Naive B cell (primary cell): ENCODE measurements around the gene MUC20. TPM values are rescaled to one million over a fixed set of nuclear protein-coding genes. Genes with fewer than 3 reads are reported as not detected.
"Not testable (repeated sequence)": the region's sequence is repeated elsewhere in the genome, so short reads cannot be mapped to it uniquely, and the experiment has no call there.

Source experiments
- ATAC-seq, 2 donors: fragments of 150-1000 bp; cut with Tn5 transposase; 2 replicates each; pipeline ENCODE4 v1.10.0; 2021; ENCODE audit warnings: low read depth in 2 of 2, mild to moderate bottlenecking in 2 of 2, moderate library complexity in 2 of 2
- DNase-seq: peaks from one replicate; pipeline ENCODE4 v3.0.0; 2022
- H3K27ac Mint-ChIP-seq, 6 donors: one replicate each; pipeline ENCODE4 v1.8.0; 2020 to 2022; ENCODE audit warnings: mild to moderate bottlenecking in 6 of 6, mixed read lengths in 6 of 6, moderate library complexity in 5 of 6, inconsistent platforms in 2 of 6
- H3K27me3 Mint-ChIP-seq, 3 donors: one replicate each; pipeline ENCODE4 v1.8.0; 2021 to 2022; ENCODE audit warnings: mixed read lengths in 3 of 3, mild to moderate bottlenecking in 1 of 3
- H3K36me3 Mint-ChIP-seq, 2 donors: one replicate each; pipeline ENCODE4 v1.8.0; 2020 to 2022; ENCODE audit warnings: mixed read lengths in 2 of 2, inconsistent platforms in 1 of 2, mild to moderate bottlenecking in 1 of 2
- H3K4me1 Mint-ChIP-seq, 3 donors: one replicate each; pipeline ENCODE4 v1.8.0; 2020 to 2022; ENCODE audit warnings: mixed read lengths in 3 of 3, inconsistent platforms in 1 of 3, mild to moderate bottlenecking in 1 of 3, moderate library complexity in 1 of 3
- H3K4me3 Mint-ChIP-seq, 8 donors: one replicate each; pipeline ENCODE4 v1.8.0; 2020 to 2022; ENCODE audit warnings: mild to moderate bottlenecking in 8 of 8, mixed read lengths in 8 of 8, moderate library complexity in 8 of 8, inconsistent platforms in 2 of 8
- H3K9me3 Mint-ChIP-seq, 7 donors: one replicate each; pipeline ENCODE4 v1.8.0; 2020 to 2022; ENCODE audit warnings: mixed read lengths in 7 of 7, mild to moderate bottlenecking in 5 of 7, inconsistent platforms in 2 of 7, moderate library complexity in 1 of 7
- polyA plus RNA-seq, 6 donors: library from polyadenylated mRNA; unstranded; fragments of 300-500 nt; fragmentation: Illumina TruSeq; gene quantifications; one replicate each; pipeline ENCODE4 v1.2.3, GENCODE V29; 2021; ENCODE audit warnings: low read depth in 6 of 6

MUC20 gene
- polyA plus RNA-seq, 6 donors from 2014 or later = 0.15 to 1.2 (median 0.83) TPM; not detected in 3

DNA sequence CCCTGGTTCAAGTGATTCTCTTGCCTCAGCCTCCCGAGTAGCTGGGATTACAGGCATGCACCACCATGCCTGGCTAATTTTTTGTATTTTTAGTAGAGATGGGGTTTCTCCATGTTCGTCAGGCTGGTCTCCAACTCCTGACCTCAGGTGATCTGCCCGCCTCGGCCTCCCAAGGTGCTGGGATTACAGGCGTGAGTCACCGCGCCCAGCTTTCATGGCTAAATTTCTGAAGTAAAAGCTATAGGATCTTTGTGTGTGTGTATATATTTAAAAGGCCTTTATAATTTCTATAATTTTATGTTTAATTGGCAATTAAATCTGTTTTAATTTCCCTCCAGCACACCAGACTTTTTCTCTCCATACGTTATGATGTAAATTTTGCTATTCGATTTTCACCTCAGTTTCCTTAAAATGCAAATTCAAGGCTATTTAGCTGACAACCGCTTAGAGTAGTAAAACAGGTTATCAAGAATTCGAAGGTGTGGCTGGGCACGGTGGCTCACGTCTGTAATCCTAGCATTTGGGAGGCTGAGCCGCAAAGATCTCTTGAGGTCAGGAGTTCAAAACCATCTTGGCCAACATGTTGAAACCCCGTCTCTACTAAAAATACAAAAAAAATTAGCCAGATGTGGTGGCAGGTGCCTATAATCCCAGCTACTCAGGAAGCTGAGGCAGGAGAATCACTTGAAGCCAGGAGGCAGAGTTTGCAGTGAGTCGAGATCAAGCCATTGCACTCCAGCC lies 1.1 kb upstream of the MUC20 start:
- not testable (repeated sequence) for DNase-seq, H3K36me3 Mint-ChIP-seq, H3K9me3 Mint-ChIP-seq, H3K27ac Mint-ChIP-seq, ATAC-seq, H3K4me1 Mint-ChIP-seq, H3K27me3 Mint-ChIP-seq, H3K4me3 Mint-ChIP-seq

DNA sequence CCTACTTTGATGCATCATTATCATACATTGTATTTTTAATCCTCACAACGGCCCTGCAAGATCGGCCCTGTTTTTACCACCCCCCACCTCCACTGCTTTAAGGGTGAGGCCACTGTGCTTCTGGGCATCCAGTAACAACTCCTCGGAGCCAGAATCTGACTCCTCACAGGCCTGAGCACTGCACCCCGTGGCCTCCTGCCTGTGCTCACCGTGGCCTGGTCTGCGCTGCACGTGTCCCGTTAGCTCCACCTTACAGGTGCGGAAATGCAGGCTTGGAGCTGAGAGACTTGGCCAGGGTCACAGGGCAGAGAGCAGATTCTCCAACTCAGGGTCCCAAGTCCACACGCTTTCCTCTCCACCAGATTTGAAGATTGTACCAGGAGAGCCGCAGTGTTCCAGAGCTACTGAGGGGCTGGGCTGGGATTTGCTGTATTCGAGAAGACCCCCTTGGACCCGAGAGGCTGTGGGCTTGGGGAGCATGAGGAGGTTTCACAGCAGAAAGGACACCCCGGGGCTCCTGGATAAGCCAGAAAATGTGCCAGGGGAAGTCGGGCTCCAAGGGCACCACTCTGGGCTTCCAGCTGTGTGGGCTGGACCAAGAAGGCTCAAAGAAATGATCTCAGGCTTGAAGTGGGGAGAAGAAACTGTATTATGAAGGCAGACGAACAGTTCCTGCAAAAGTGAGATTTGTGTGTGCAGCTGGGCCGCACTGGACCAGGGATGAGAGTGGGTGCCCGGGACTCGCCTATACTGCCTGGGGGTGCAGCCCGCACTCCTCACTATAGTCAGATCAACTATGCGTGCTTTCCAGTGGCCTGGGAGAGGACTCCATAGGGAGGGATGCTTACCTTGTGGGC lies 1.6 kb downstream of the MUC20 start:
- H3K4me1 Mint-ChIP-seq, H3K4me3 Mint-ChIP-seq, DNase-seq, ATAC-seq, H3K36me3 Mint-ChIP-seq, H3K27me3 Mint-ChIP-seq, H3K27ac Mint-ChIP-seq, H3K9me3 Mint-ChIP-seq: not testable (repeated sequence)

DNA sequence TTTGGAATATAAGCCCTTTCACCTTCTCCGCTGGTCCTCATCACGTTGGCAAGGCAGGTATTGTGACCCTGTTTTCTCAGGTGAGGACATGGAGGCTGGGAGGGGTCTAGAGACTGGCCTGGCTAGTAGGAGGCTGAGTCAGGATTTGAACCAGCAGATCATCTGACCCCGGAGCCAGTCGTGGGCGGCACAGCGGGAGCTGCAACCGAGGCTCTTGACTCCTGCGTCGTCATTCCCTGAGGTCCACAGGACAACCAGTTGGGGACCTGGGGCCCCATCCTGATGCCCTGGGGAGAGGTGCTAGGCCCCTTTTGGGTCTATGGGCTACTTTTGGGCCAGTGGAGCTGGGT lies 2.2 kb downstream of the MUC20 start:
- not testable (repeated sequence) for ATAC-seq, H3K27me3 Mint-ChIP-seq, H3K4me3 Mint-ChIP-seq, H3K36me3 Mint-ChIP-seq, H3K27ac Mint-ChIP-seq, H3K9me3 Mint-ChIP-seq, DNase-seq, H3K4me1 Mint-ChIP-seq

DNA sequence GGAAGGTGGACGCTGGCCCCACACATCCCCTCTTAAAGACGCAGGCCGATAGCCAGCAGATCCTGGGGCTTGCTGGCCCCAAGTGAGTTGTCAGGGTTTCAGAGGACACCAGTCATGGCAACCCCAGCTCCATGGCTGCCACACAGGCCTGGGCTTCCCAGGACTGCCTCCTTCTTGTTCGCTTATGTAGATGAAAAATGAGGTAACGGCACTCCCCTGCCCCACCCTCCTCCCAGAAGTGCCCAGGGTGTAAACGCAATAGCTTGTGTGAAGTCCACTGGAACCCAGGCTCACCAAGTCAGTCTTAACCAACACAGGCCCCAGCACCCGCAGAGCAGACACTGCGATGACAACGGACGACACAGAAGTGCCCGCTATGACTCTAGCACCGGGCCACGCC lies 3.6 kb downstream of the MUC20 start:
- H3K36me3 Mint-ChIP-seq, H3K4me1 Mint-ChIP-seq, DNase-seq, ATAC-seq, H3K4me3 Mint-ChIP-seq, H3K27ac Mint-ChIP-seq, H3K9me3 Mint-ChIP-seq, H3K27me3 Mint-ChIP-seq: not testable (repeated sequence)

DNA sequence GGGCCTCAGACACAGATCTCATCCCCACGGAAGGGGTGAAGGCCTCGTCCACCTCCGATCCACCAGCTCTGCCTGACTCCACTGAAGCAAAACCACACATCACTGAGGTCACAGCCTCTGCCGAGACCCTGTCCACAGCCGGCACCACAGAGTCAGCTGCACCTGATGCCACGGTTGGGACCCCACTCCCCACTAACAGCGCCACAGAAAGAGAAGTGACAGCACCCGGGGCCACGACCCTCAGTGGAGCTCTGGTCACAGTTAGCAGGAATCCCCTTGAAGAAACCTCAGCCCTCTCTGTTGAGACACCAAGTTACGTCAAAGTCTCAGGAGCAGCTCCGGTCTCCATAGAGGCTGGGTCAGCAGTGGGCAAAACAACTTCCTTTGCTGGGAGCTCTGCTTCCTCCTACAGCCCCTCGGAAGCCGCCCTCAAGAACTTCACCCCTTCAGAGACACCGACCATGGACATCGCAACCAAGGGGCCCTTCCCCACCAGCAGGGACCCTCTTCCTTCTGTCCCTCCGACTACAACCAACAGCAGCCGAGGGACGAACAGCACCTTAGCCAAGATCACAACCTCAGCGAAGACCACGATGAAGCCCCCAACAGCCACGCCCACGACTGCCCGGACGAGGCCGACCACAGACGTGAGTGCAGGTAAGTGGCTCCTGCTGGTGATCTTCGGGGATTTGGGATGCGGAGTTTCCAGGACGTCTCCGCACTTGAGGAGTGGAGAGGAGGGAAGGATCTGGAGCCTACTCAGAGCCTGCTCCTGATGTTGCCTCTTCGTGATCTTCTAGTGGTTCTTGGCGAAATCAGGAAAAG lies 5.3 kb downstream of the MUC20 start:
- peak overlapping the region in 1 of 8 donors; percentile 22 for H3K4me3 Mint-ChIP-seq
- not testable (repeated sequence) for H3K4me1 Mint-ChIP-seq, DNase-seq, H3K27me3 Mint-ChIP-seq, H3K9me3 Mint-ChIP-seq, ATAC-seq
- peak overlapping the region in 1 of 6 donors; percentile 58 for H3K27ac Mint-ChIP-seq
- H3K36me3 Mint-ChIP-seq = peaks cover 3 to 18% of the 10 kb centered on the region in 2 donors

DNA sequence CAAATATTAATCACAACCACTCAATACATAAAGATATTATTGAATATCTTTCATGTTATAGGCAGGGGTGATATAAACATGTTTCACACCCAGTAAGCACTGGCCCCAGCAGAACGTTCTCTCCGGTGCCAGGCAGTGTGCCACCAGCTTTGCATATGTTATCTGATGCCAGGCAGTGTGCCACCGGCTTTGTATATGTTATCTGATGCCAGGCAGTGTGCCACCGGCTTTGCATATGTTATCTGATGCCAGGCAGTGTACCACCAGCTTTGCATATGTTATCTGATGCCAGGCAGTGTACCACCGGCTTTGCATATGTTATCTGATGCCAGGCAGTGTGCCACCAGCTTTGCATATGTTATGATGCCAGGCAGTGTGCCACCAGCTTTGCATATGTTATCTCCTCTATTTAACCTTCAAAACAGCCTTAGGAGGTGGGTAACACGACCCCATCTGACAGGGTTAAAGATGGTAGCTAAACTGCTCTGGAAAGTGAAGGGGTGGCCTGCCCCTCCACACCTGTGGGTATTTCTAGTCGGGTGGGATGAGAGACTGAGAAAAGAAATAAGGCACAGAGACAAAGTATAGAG lies 6.9 kb downstream of the MUC20 start:
- Mint-ChIP-seq H3K27ac (no peak overlapping the region), H3K4me3 (no peak overlapping the region), H3K4me1 (no peaks in the 10 kb centered on the region), H3K36me3 (peaks cover 3 to 25% of the 10 kb centered on the region in 2 donors), H3K9me3 (no peaks in the 10 kb centered on the region), H3K27me3 (no peaks in the 10 kb centered on the region)
- ATAC-seq (peak in 1 of 2 donors; percentile 28), DNase-seq (no peak)

DNA sequence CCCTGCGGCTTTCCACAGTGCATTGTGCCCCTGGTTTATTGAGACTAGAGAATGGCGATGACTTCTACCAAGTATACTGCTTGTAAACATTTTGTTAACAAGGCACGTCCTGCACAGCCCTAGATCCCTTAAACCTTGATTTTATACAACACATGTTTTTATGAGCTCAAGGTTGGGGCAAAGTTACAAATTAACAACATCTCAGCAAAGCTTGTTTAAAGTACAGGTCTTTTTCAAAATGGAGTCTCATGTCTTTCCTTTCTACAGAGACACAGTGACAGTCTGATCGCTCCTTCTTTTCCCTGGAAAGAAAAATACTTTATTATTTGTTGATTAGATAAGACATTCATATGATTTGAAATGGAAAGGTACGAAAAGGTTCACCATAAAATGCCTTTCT lies 8.0 kb downstream of the MUC20 start:
- H3K27me3 Mint-ChIP-seq, H3K4me3 Mint-ChIP-seq, H3K4me1 Mint-ChIP-seq, ATAC-seq, H3K9me3 Mint-ChIP-seq, DNase-seq, H3K27ac Mint-ChIP-seq: not testable (repeated sequence)
- peaks cover 3 to 25% of the 10 kb centered on the region in 2 donors for H3K36me3 Mint-ChIP-seq

DNA sequence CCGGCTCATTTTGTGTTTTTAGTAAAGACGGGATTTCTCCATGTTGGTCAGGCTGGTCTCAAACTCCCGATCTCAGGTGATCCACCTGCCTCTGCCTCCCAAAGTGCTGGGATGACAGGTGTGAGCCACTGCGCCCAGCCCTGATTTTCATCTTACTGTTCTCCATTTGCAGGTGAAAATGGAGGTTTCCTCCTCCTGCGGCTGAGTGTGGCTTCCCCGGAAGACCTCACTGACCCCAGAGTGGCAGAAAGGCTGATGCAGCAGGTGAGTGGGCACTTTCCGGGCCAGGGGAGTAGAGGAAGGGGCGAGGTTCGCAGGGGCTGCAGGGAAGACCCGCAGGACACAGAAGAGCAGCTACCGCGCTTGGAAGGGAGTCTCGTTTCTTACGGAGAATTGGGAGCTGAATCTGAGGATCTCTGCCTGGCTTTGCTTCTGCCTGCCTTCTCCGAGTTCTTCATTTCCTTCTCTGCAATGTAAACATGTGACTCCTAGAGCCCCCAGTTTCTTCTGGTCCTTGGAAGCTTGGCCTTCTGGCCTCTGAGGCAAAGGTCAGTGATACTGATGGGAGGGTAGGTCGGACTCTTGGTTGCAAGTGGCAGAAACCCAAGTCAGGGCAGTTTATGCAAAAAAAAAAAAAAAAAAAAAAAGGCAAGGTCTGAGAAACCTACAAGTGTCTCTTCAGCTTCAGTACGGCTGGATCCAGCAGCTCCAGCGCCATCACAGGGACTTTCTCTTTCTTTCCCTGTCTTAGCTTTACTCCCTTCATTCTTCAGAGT lies 8.9 kb downstream of the MUC20 start:
- H3K27me3 Mint-ChIP-seq = no peaks in the 10 kb centered on the region
- DNase-seq (no peak), ATAC-seq (no peak)
- no peaks in the 10 kb centered on the region for H3K4me1 Mint-ChIP-seq
- peaks cover 3 to 26% of the 10 kb centered on the region in 2 donors for H3K36me3 Mint-ChIP-seq
- H3K27ac Mint-ChIP-seq = no peak overlapping the region
- H3K9me3 Mint-ChIP-seq = no peaks in the 10 kb centered on the region
- no peak overlapping the region for H3K4me3 Mint-ChIP-seq

DNA sequence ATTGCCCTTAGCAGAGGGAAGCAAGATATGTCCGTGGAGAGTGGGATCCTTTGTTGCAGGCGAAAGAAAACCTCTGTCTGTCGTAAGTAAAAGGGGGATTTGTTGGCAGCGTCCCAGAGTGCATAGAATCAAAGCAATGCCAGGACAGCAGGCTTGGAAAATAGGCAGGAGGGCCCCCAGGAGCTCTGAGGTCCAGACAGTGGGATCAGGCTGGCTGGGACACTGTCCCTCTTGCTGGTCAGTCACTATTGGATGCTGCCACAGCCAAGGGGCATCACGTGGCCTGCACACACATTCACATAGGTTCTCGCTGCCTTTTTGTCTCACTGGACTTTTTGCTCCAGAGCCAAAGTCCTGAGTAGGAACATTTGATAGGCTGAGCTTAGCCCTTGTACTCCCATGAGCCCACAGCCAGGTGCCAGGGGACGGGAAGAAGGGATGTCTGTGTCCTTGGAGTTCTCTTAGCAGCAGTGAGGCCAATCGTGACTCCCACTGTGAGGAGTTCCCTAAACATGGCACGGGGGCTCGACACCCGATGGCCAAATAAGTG lies 10.7 kb downstream of the MUC20 start:
- no peak for DNase-seq
- Mint-ChIP-seq H3K9me3 (no peaks in the 10 kb centered on the region), H3K27me3 (no peaks in the 10 kb centered on the region), H3K4me3 (no peak overlapping the region), H3K27ac (peak overlapping the region in 1 of 6 donors; percentile 67), H3K36me3 (peaks cover 15 to 38% of the 10 kb centered on the region in 2 donors), H3K4me1 (no peaks in the 10 kb centered on the region)
- no peak for ATAC-seq

DNA sequence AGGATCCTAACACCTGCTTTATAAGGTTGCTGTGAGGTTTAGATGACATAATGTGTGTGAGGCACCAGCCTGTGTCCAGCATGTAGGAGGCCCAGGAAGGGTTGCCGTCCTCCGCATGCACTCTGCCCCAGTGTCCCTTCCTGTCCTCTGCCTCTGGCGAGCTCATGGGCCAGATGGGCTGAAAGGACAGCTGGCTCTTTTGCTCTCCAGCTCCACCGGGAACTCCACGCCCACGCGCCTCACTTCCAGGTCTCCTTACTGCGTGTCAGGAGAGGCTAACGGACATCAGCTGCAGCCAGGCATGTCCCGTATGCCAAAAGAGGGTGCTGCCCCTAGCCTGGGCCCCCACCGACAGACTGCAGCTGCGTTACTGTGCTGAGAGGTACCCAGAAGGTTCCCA lies 12.2 kb downstream of the MUC20 start:
- no peaks in the 10 kb centered on the region for H3K27me3 Mint-ChIP-seq
- H3K9me3 Mint-ChIP-seq = no peaks in the 10 kb centered on the region
- H3K4me1 Mint-ChIP-seq = no peaks in the 10 kb centered on the region
- DNase-seq (no peak), ATAC-seq (no peak)
- peaks cover 15 to 38% of the 10 kb centered on the region in 2 donors for H3K36me3 Mint-ChIP-seq
- no peak overlapping the region for H3K27ac Mint-ChIP-seq
- H3K4me3 Mint-ChIP-seq = no peak overlapping the region

DNA sequence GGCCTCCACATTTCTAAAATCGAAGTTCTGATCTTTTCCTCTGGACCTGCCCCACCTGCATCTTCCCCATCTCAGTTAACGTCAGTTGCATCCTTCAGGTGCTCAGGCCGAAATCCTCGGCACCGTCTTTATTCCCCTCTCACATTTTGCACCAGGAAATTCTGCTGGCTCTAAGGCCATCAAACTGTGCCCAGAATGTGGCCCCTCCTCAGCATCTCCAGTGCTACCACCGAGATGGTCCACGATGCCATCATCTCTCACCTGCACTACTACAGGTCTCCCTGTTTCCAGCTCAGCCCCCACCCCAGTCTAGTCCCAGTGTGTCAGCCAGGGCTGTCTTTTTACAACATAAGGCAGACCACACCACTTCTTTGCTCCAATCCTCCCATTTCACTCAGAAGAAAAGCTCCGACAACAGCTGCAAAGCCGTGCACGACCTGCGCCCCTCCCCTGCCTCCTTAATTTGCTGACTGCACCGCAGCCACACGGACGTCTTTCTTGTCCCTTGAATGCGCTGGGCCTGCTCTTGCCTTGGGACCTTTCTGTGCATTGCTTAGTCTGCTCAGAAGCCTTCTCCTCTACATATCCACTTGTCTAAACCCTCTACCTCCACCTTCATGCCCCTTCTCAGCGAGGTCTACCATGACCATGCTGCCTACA lies 14.4 kb downstream of the MUC20 start:
- H3K4me3 Mint-ChIP-seq = no peak overlapping the region
- no peaks in the 10 kb centered on the region for H3K27me3 Mint-ChIP-seq
- H3K27ac Mint-ChIP-seq = no peak overlapping the region
- no peaks in the 10 kb centered on the region for H3K4me1 Mint-ChIP-seq
- H3K36me3 Mint-ChIP-seq = peaks cover 11 to 29% of the 10 kb centered on the region in 2 donors
- no peak for ATAC-seq
- no peaks in the 10 kb centered on the region for H3K9me3 Mint-ChIP-seq
- no peak for DNase-seq

DNA sequence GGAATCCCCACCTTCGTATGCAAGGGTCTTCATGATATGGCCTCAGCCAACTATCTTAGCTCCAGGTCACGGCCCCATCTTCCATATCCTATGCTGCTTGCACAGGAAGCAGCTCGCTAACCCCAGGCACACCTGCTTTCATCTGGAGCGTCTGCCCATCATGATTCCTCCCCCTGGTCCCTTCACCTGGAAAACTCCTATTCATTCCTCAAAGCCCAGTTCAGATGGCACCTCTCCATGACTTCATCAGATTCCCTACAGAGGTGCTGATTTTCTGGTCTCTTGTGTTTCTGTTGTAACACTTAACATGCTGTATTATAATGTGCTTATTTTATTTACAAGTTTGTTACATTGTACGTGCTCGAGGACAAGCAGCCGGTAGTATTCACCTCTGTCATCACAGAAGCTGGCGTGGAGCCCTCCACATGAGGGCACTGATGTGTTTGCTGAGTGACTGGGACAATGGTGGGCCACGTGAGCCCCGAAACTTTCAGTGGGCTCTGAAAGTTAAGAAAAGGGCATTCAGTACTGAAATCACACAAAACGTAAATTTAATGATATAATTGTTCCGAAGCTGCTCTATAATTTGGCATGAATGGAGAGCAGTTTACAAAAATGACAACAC lies 16.2 kb downstream of the MUC20 start:
- H3K27me3 Mint-ChIP-seq = no peaks in the 10 kb centered on the region
- peaks cover 11 to 13% of the 10 kb centered on the region in 2 donors for H3K36me3 Mint-ChIP-seq
- no peaks in the 10 kb centered on the region for H3K4me1 Mint-ChIP-seq
- DNase-seq = no peak
- no peak for ATAC-seq
- peak overlapping the region in 2 of 6 donors; percentile 1 to 15 for H3K27ac Mint-ChIP-seq
- no peak overlapping the region for H3K4me3 Mint-ChIP-seq
- no peaks in the 10 kb centered on the region for H3K9me3 Mint-ChIP-seq
